OCI-LY1 (cell line): ENCODE results near the gene SPESP1.

Source experiments
- H2AFZ ChIP-seq: fragments of 200-600 bp; sonication (generic), shearing (Covaris generic); 2 replicates; pipeline ENCODE4 v1.6.0; 2014; ENCODE audit warnings: antibody characterized with exemption, mild to moderate bottlenecking, low read length
- H3F3A ChIP-seq: fragments of 200-600 bp; sonication (generic), shearing (Covaris generic); 2 replicates; pipeline ENCODE4 v1.6.0; 2014; ENCODE audit warnings: mild to moderate bottlenecking, antibody characterized with exemption, low read length, moderate library complexity; ENCODE audit not compliant: insufficient read depth
- H3K27ac ChIP-seq: fragments of 200-600 bp; sonication (generic); 2 replicates; pipeline ENCODE4 v1.5.1; 2014; ENCODE audit warnings: low read length, mixed run types, mild to moderate bottlenecking, low read depth; ENCODE audit not compliant: poor library complexity, severe bottlenecking
- H3K27me3 ChIP-seq: fragments of 200-600 bp; sonication (generic); 2 replicates; pipeline ENCODE4 v1.6.0; 2014; ENCODE audit warnings: antibody characterized with exemption, mild to moderate bottlenecking, low read length, moderate library complexity; ENCODE audit not compliant: insufficient read depth
- H3K36me3 ChIP-seq: fragments of 200-600 bp; sonication (generic); 2 replicates; pipeline ENCODE4 v1.6.1; 2014; ENCODE audit warnings: mild to moderate bottlenecking, antibody characterized with exemption, low read length, moderate library complexity, mixed read lengths; ENCODE audit not compliant: insufficient read depth
- H3K4me1 ChIP-seq: fragments of 200-600 bp; sonication (generic); 2 replicates; pipeline ENCODE4 v1.5.1; 2014; ENCODE audit warnings: mild to moderate bottlenecking, low read length, moderate library complexity; ENCODE audit not compliant: insufficient read depth, severe bottlenecking
- H3K4me2 ChIP-seq: fragments of 200-600 bp; sonication (generic), shearing (Covaris generic); 2 replicates; pipeline ENCODE4 v1.6.1; 2014; ENCODE audit warnings: low read length
- H3K4me3 ChIP-seq: fragments of 200-600 bp; sonication (generic); 2 replicates; pipeline ENCODE4 v1.5.1; 2014; ENCODE audit warnings: low read length, low read depth, mild to moderate bottlenecking, mixed read lengths; ENCODE audit not compliant: poor library complexity, severe bottlenecking
- H3K79me2 ChIP-seq: fragments of 200-600 bp; shearing (Covaris generic); 2 replicates; pipeline ENCODE4 v1.6.1; 2016; ENCODE audit warnings: mixed run types, low read length, mixed read lengths; ENCODE audit not compliant: insufficient read depth
- H3K9ac ChIP-seq: fragments of 200-600 bp; sonication (generic), shearing (Covaris generic); 2 replicates; pipeline ENCODE4 v1.6.1; 2014; ENCODE audit warnings: mild to moderate bottlenecking, low read length, mixed read lengths
- H3K9me2 ChIP-seq: fragments of 200-600 bp; sonication (generic), shearing (Covaris generic); 2 replicates; pipeline ENCODE4 v1.6.1; 2014; ENCODE audit warnings: low read depth, mild to moderate bottlenecking, low read length, mixed read lengths
- H3K9me3 ChIP-seq: fragments of 200-600 bp; shearing (Covaris generic); 2 replicates; pipeline ENCODE4 v1.6.1; 2014; ENCODE audit warnings: low read length, mixed read lengths
- H4K20me1 ChIP-seq: fragments of 200-600 bp; sonication (generic), shearing (Covaris generic); 2 replicates; pipeline ENCODE4 v1.6.0; 2016; ENCODE audit warnings: mild to moderate bottlenecking, low read length; ENCODE audit not compliant: insufficient read depth
- CTCF ChIP-seq: fragments of 200-600 bp; sonication (generic), shearing (Covaris generic); IDR thresholded peaks from 2 replicates; pipeline ENCODE4 v1.5.1; 2017; ENCODE audit warnings: mild to moderate bottlenecking, antibody characterized with exemption, low read length, moderate library complexity, mixed read lengths
- EZH2 ChIP-seq: fragments of 200-600 bp; sonication (generic), shearing (Covaris generic); IDR thresholded peaks from 2 replicates; pipeline ENCODE4 v1.8.0; 2017; ENCODE audit warnings: borderline replicate concordance, mixed run types, mild to moderate bottlenecking, antibody characterized with exemption, low read length, moderate library complexity, mixed read lengths

The SPESP1 gene

GRCh38 chr15:68933001-68933400, 2.7 kb downstream of the SPESP1 start:
- Histone ChIP-seq H3K9me3 (no peaks in the 10 kb centered on the region), H3K4me1 (no peaks in the 10 kb centered on the region), H3K36me3 (no peaks in the 10 kb centered on the region), H3K9me2 (no peaks in the 10 kb centered on the region), H2AFZ (no peak overlapping the region), H3K4me3 (no peak overlapping the region), H3K4me2 (no peak overlapping the region), H3K9ac (no peak overlapping the region), H3F3A (no peaks in the 10 kb centered on the region), H3K79me2 (no peaks in the 10 kb centered on the region), H3K27me3 (no peaks in the 10 kb centered on the region; the same call in 1 of the 2 replicates), H4K20me1 (no peaks in the 10 kb centered on the region), H3K27ac (no peak overlapping the region)
- TF ChIP-seq CTCF (no peak), EZH2 (no peak)

DNA sequence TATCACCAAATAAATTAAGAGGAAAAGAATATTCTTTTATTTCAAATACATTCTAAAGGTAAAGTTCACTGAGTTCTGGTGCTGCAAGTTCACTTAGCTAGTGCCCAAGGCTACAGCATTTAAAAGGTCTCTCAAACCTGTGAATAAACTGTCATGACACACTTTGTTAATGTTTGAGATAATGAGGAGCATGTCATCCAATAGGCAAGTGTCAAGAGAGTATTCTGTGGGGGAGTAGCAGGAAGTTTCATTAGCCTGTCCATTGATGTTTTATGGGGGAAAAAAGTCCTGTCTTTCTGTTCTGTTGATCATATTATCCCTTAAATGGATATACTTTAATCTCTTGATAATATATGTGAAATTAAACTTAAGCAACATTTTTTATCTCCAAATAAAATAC, 4.0 kb downstream of the SPESP1 start:
- Histone ChIP-seq H3K4me2 (no peak overlapping the region), H3K9ac (no peak overlapping the region), H3K27me3 (no peaks in the 10 kb centered on the region; the same call in 1 of the 2 replicates), H3K4me3 (no peak overlapping the region), H3K4me1 (no peaks in the 10 kb centered on the region), H3K9me2 (no peaks in the 10 kb centered on the region), H3K79me2 (no peaks in the 10 kb centered on the region), H3K9me3 (no peaks in the 10 kb centered on the region), H3K27ac (no peak overlapping the region), H3F3A (no peaks in the 10 kb centered on the region), H2AFZ (no peak overlapping the region), H4K20me1 (no peaks in the 10 kb centered on the region), H3K36me3 (no peaks in the 10 kb centered on the region)
- TF ChIP-seq EZH2 (no peak), CTCF (no peak)

- Histone ChIP-seq H3K9ac (no peak overlapping the region), H3K79me2 (no peaks in the 10 kb centered on the region), H4K20me1 (no peaks in the 10 kb centered on the region), H3K4me2 (no peak overlapping the region), H2AFZ (no peak overlapping the region), H3K4me1 (no peaks in the 10 kb centered on the region), H3K36me3 (no peaks in the 10 kb centered on the region), H3K9me2 (no peaks in the 10 kb centered on the region), H3K27ac (no peak overlapping the region), H3K27me3 (no peaks in the 10 kb centered on the region; the same call in 1 of the 2 replicates), H3K4me3 (no peak overlapping the region), H3F3A (no peaks in the 10 kb centered on the region), H3K9me3 (no peaks in the 10 kb centered on the region)
- no peak for TF ChIP-seq CTCF
- TF ChIP-seq EZH2 = no peak
Measured at GRCh38 chr15:68935400-68935937, 5.1 kb downstream of the SPESP1 start.
